ENCODE results near the gene ELAVL3. TPM values are rescaled to one million over a fixed set of nuclear protein-coding genes. Genes with fewer than 3 reads are reported as not detected.

The ELAVL3 gene
- total and polyA plus RNA-seq, 4 donors = 0.15 to 0.34 TPM; not detected in 2

DNA sequence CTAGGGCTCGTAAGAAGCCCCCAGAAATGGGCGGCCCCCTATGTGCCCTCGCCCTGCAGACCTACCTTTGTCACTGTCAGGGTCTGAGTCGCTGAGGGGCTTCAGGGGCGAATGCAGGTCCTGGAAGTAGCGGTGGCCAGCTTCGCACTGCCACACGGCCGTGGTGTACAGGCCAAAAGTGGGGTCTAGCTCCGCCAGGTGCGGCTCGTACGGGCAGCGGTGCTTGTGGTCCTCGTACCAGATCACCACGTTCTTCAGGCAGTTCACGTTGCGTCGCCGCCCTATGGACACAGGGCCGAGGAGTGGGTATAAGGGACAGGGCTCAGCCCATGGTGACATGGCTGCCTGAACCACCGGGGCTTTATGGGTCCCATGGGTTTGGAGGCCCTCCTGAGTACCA, 15.0 kb upstream of the ELAVL3 start:
- H3K4me1 ChIP-seq (ENCODE audit: control insufficient read depth in 5 of 5, insufficient read depth in 5 of 5, low read length in 5 of 5) = no peaks in the 10 kb centered on the region
- H3K9ac ChIP-seq (ENCODE audit: insufficient read depth in 1 of 2, low read length in 2 of 2) = no peak overlapping the region
- H3K27ac ChIP-seq (ENCODE audit: low read depth in 1 of 2, low read length in 1 of 2) = no peak overlapping the region
- H3K9me3 ChIP-seq (ENCODE audit: control insufficient read depth in 4 of 4, insufficient read depth in 3 of 4, low read length in 3 of 4) = no peaks in the 10 kb centered on the region
- H3K4me3 ChIP-seq = no peak overlapping the region
- 97 to 98% methylated on average over 22 of the region's 22 CpGs for WGBS, 2 donors
- TF ChIP-seq, protein P1, sequence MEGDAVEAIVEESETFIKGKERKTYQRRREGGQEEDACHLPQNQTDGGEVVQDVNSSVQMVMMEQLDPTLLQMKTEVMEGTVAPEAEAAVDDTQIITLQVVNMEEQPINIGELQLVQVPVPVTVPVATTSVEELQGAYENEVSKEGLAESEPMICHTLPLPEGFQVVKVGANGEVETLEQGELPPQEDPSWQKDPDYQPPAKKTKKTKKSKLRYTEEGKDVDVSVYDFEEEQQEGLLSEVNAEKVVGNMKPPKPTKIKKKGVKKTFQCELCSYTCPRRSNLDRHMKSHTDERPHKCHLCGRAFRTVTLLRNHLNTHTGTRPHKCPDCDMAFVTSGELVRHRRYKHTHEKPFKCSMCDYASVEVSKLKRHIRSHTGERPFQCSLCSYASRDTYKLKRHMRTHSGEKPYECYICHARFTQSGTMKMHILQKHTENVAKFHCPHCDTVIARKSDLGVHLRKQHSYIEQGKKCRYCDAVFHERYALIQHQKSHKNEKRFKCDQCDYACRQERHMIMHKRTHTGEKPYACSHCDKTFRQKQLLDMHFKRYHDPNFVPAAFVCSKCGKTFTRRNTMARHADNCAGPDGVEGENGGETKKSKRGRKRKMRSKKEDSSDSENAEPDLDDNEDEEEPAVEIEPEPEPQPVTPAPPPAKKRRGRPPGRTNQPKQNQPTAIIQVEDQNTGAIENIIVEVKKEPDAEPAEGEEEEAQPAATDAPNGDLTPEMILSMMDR (IDR thresholded peaks at IDR 0.05; ENCODE audit: control extremely low read depth, extremely low read depth) = no peak
- DNase-seq (no peak), ATAC-seq (ENCODE audit: insufficient read depth, low FRiP score) (no peak)
- H3K36me3 ChIP-seq (ENCODE audit: control insufficient read depth in 4 of 4, insufficient read depth in 4 of 4, low read length in 4 of 4) = peaks cover 0 to 23% (median 2%) of the 10 kb centered on the region in 4 donors
- no peaks in the 10 kb centered on the region for H3K27me3 ChIP-seq (ENCODE audit: control insufficient read depth in 3 of 3, insufficient read depth in 3 of 3, low read length in 2 of 3)

DNA sequence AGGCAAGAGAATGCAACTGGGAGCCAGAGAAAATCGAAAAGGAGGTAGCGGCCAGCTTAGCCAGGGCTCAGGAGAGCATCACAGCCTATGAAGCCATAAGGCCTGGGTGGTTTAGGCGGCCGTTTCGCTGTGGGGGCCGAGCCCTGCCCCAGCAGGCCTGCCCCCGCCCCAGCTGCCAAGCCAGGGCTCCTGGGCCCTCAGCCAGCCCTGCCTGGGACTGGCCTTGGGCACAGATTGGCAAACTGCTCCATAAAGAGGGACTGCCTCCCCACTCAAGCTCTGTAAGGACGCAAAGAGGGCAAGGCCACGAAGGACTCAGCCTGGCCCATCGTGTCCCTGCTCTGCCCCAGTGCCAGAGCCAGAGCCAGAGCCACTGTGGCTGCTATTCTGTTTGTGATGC, 14.6 kb upstream of the ELAVL3 start:
- Histone ChIP-seq H3K27ac (ENCODE audit: low read depth in 1 of 2, low read length in 1 of 2) (no peak overlapping the region), H3K9me3 (ENCODE audit: control insufficient read depth in 4 of 4, insufficient read depth in 3 of 4, low read length in 3 of 4) (no peaks in the 10 kb centered on the region), H3K36me3 (ENCODE audit: control insufficient read depth in 4 of 4, insufficient read depth in 4 of 4, low read length in 4 of 4) (peaks cover 0 to 27% (median 2%) of the 10 kb centered on the region in 4 donors), H3K9ac (ENCODE audit: insufficient read depth in 1 of 2, low read length in 2 of 2) (no peak overlapping the region), H3K4me3 (no peak overlapping the region), H3K27me3 (ENCODE audit: control insufficient read depth in 3 of 3, insufficient read depth in 3 of 3, low read length in 2 of 3) (no peaks in the 10 kb centered on the region), H3K4me1 (ENCODE audit: control insufficient read depth in 5 of 5, insufficient read depth in 5 of 5, low read length in 5 of 5) (no peaks in the 10 kb centered on the region)
- TF ChIP-seq, protein P1 (IDR thresholded peaks at IDR 0.05; ENCODE audit: control extremely low read depth, extremely low read depth) = no peak
- no peak for DNase-seq
- no peak for ATAC-seq (ENCODE audit: insufficient read depth, low FRiP score)
- 94 to 95% methylated on average over 8 to 10 of the region's 10 CpGs for WGBS, 2 donors

DNA sequence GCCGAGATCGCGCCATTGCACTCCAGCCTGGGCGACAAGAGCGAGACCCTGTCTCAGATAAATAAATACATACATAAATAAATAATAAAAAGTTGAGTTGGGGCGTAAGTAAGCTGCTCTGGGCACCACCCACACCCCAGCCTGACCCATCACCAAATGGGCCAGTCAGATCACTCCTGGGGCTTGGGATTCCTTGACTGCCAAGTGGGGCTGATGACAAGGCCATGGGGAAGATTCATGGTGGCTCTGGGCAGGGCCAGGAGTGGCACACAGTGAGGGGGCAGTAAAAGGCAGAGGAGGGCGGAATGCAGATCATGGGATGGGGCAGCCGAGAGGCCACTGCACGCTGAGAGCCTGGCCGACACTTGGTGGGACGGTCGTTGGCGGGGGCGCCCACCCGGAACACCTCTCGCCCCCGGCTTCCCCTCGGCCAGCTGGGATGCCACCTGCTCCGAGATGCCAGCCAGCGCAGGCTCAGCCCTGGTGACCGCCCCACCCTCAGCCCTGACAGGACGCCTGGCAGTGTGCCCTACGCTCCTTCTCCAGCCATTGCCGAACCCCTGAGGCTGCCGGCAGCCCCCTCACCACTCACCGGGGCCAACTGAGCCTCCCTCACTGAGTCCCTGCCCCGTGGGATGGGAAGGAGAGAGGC, 13.9 kb upstream of the ELAVL3 start:
- 94 to 95% methylated on average over 27 of the region's 27 CpGs for WGBS, 2 donors
- Histone ChIP-seq H3K4me1 (ENCODE audit: control insufficient read depth in 5 of 5, insufficient read depth in 5 of 5, low read length in 5 of 5) (no peaks in the 10 kb centered on the region), H3K27ac (ENCODE audit: low read depth in 1 of 2, low read length in 1 of 2) (no peak overlapping the region), H3K9ac (ENCODE audit: insufficient read depth in 1 of 2, low read length in 2 of 2) (no peak overlapping the region), H3K4me3 (no peak overlapping the region), H3K27me3 (ENCODE audit: control insufficient read depth in 3 of 3, insufficient read depth in 3 of 3, low read length in 2 of 3) (no peaks in the 10 kb centered on the region), H3K9me3 (ENCODE audit: control insufficient read depth in 4 of 4, insufficient read depth in 3 of 4, low read length in 3 of 4) (no peaks in the 10 kb centered on the region), H3K36me3 (ENCODE audit: control insufficient read depth in 4 of 4, insufficient read depth in 4 of 4, low read length in 4 of 4) (peaks cover 0 to 27% (median 2%) of the 10 kb centered on the region in 4 donors)
- TF ChIP-seq, protein P1 (IDR thresholded peaks at IDR 0.05; ENCODE audit: control extremely low read depth, extremely low read depth) = no peak
- DNase-seq (no peak), ATAC-seq (ENCODE audit: insufficient read depth, low FRiP score) (no peak)

DNA sequence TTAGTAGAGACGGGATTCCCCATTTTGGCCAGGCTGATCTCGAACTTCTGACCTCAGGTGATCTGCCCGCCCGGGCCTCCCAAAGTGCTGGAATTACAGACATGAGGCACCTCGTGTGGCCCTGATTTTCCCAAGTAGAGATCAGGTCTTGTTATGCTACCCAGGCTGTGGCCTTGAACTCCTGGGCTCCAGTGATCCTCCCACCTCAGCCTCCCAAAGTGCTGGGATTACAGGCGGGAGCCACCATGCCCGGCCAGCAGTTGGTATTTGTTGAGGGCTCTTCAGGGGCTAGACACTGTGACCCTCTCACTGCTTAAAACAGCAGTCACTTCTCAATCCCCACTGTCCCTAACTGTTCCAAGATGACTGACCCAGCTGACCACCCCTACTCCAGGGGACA, 8.5 kb upstream of the ELAVL3 start:
- no peak overlapping the region for H3K9ac ChIP-seq (ENCODE audit: insufficient read depth in 1 of 2, low read length in 2 of 2)
- H3K4me1 ChIP-seq (ENCODE audit: control insufficient read depth in 5 of 5, insufficient read depth in 5 of 5, low read length in 5 of 5) = no peaks in the 10 kb centered on the region
- no peak for ATAC-seq (ENCODE audit: insufficient read depth, low FRiP score)
- H3K27ac ChIP-seq (ENCODE audit: low read depth in 1 of 2, low read length in 1 of 2) = no peak overlapping the region
- 94 to 96% methylated on average over 7 of the region's 7 CpGs for WGBS, 2 donors
- H3K27me3 ChIP-seq (ENCODE audit: control insufficient read depth in 3 of 3, insufficient read depth in 3 of 3, low read length in 2 of 3) = no peaks in the 10 kb centered on the region
- DNase-seq = no peak
- peaks cover 0 to 3% (median 0%) of the 10 kb centered on the region in 4 donors for H3K9me3 ChIP-seq (ENCODE audit: control insufficient read depth in 4 of 4, insufficient read depth in 3 of 4, low read length in 3 of 4)
- peaks cover 0 to 24% (median 3%) of the 10 kb centered on the region in 4 donors for H3K36me3 ChIP-seq (ENCODE audit: control insufficient read depth in 4 of 4, insufficient read depth in 4 of 4, low read length in 4 of 4)
- TF ChIP-seq, protein P1 (IDR thresholded peaks at IDR 0.05; ENCODE audit: control extremely low read depth, extremely low read depth) = no peak
- H3K4me3 ChIP-seq = no peak overlapping the region

Measured in lung (tissue), 12 donors.